SK-N-SH treated with all-trans-retinoic acid at 6 μM for 48 hours (cell line): ENCODE measurements around the gene CAND1.

ENCODE experiments used
- ATAC-seq: fragments of 200-7000 bp; cut with Tn5 transposase; 3 replicates; pipeline ENCODE4 v1.9.1; 2020; ENCODE audit warnings: mild to moderate bottlenecking, moderate library complexity
- ARNTL ChIP-seq: fragments of 450-650 bp; formaldehyde crosslinking; IDR thresholded peaks from 2 replicates; pipeline ENCODE4 v1.5.0; 2020; ENCODE audit warnings: low read depth, mild to moderate bottlenecking, moderate library complexity, borderline replicate concordance
- BACH2 ChIP-seq: fragments of 250-450 bp; sonication (Bioruptor Pico); IDR thresholded peaks from 2 replicates; pipeline ENCODE4 v1.9.0; 2021; ENCODE audit warnings: mild to moderate bottlenecking, borderline replicate concordance
- CSDC2 ChIP-seq: fragments of 250-450 bp; sonication (Bioruptor Pico); IDR thresholded peaks from 2 replicates; pipeline ENCODE4 v1.5.0; 2020; ENCODE audit warnings: mild to moderate bottlenecking, moderate library complexity
- CSRNP3 ChIP-seq: fragments of 250-450 bp; sonication (Bioruptor Pico); IDR thresholded peaks from 2 replicates; pipeline ENCODE4 v1.5.1; 2021; ENCODE audit warnings: mild to moderate bottlenecking, moderate library complexity
- ESRRG ChIP-seq: fragments of 250-450 bp; sonication (Bioruptor Pico); IDR thresholded peaks from 2 replicates; pipeline ENCODE4 v1.6.1; 2021; ENCODE audit warnings: mild to moderate bottlenecking
- GLIS3 ChIP-seq: fragments of 250-450 bp; sonication (Bioruptor Pico); IDR thresholded peaks from 2 replicates; pipeline ENCODE4 v1.5.0; 2020; ENCODE audit warnings: mild to moderate bottlenecking, moderate library complexity
- ISL1 ChIP-seq: fragments of 250-450 bp; sonication (Bioruptor Pico); IDR thresholded peaks from 2 replicates; pipeline ENCODE4 v2.1.2; 2022; ENCODE audit warnings: mild to moderate bottlenecking, moderate library complexity
- OSR1 ChIP-seq: fragments of 250-450 bp; sonication (Bioruptor Pico); IDR thresholded peaks from 2 replicates; pipeline ENCODE4 v1.8.0; 2022; ENCODE audit warnings: moderate library complexity, mild to moderate bottlenecking, inconsistent platforms
- PPARA ChIP-seq: fragments of 250-450 bp; sonication (Bioruptor Pico); IDR thresholded peaks from 2 replicates; pipeline ENCODE4 v1.5.0; 2020; ENCODE audit warnings: mild to moderate bottlenecking, borderline replicate concordance
- RARB ChIP-seq: fragments of 250-450 bp; sonication (Bioruptor Pico); IDR thresholded peaks from 2 replicates; pipeline ENCODE4 v1.8.0; 2021; ENCODE audit warnings: mild to moderate bottlenecking, moderate library complexity
- SNAI2 ChIP-seq: fragments of 250-450 bp; sonication (Bioruptor Pico); IDR thresholded peaks from 2 replicates; pipeline ENCODE4 v1.5.0; 2020; ENCODE audit warnings: mild to moderate bottlenecking, moderate library complexity
- TOX ChIP-seq: fragments of 250-450 bp; sonication (Bioruptor Pico); IDR thresholded peaks from 2 replicates; pipeline ENCODE4 v1.8.0; 2021; ENCODE audit warnings: mild to moderate bottlenecking, moderate library complexity, borderline replicate concordance
- TSHZ2 ChIP-seq: fragments of 250-450 bp; sonication (Bioruptor Pico); IDR thresholded peaks from 2 replicates; pipeline ENCODE4 v1.5.0; 2020; ENCODE audit warnings: mild to moderate bottlenecking, moderate library complexity
- ZC3H10 ChIP-seq: fragments of 250-450 bp; sonication (Bioruptor Pico); IDR thresholded peaks from 2 replicates; pipeline ENCODE4 v1.5.1; 2021; ENCODE audit warnings: mild to moderate bottlenecking, moderate library complexity
- ZFP3 ChIP-seq: fragments of 250-450 bp; sonication (Bioruptor Pico); IDR thresholded peaks from 2 replicates; pipeline ENCODE4 v1.5.0; 2020; ENCODE audit warnings: mild to moderate bottlenecking, moderate library complexity
- ZFP30 ChIP-seq: fragments of 450-650 bp; formaldehyde crosslinking; IDR thresholded peaks from 2 replicates; pipeline ENCODE4 v1.5.0; 2022; ENCODE audit warnings: mild to moderate bottlenecking, moderate library complexity
- ZNF565 ChIP-seq: fragments of 450-650 bp; formaldehyde crosslinking; conservative IDR thresholded peaks from 2 replicates; pipeline ENCODE4 v1.5.0; 2020; ENCODE audit warnings: low read depth, mild to moderate bottlenecking, moderate library complexity
- ZNF70 ChIP-seq: fragments of 450-650 bp; formaldehyde crosslinking; IDR thresholded peaks from 2 replicates; pipeline ENCODE4 v1.5.0; 2020; ENCODE audit warnings: mild to moderate bottlenecking, moderate library complexity
- TF ChIP-seq, protein P1 (sequence below): fragments of 250-450 bp; sonication (Bioruptor Pico); IDR thresholded peaks from 2 replicates; pipeline ENCODE4 v1.8.0; 2021; ENCODE audit warnings: low read depth, mild to moderate bottlenecking, moderate library complexity, borderline replicate concordance
- TF ChIP-seq, protein P2 (sequence below): fragments of 250-450 bp; sonication (Bioruptor Pico); IDR thresholded peaks from 2 replicates; pipeline ENCODE4 v1.8.0; 2020; ENCODE audit warnings: mild to moderate bottlenecking, moderate library complexity, borderline replicate concordance
- TF ChIP-seq, protein P3 (sequence below): fragments of 250-450 bp; sonication (Bioruptor Pico); IDR thresholded peaks from 2 replicates; pipeline ENCODE4 v1.5.1; 2020; ENCODE audit warnings: low read depth, mild to moderate bottlenecking, moderate library complexity

CAND1 gene

GRCh38 chr12:67223225-67223624 lies 45.9 kb upstream of the CAND1 start:
- TF ChIP-seq GLIS3 (CRISPR knock-in tag) (no peak), SNAI2 (no peak)
- TF ChIP-seq, protein P1, sequence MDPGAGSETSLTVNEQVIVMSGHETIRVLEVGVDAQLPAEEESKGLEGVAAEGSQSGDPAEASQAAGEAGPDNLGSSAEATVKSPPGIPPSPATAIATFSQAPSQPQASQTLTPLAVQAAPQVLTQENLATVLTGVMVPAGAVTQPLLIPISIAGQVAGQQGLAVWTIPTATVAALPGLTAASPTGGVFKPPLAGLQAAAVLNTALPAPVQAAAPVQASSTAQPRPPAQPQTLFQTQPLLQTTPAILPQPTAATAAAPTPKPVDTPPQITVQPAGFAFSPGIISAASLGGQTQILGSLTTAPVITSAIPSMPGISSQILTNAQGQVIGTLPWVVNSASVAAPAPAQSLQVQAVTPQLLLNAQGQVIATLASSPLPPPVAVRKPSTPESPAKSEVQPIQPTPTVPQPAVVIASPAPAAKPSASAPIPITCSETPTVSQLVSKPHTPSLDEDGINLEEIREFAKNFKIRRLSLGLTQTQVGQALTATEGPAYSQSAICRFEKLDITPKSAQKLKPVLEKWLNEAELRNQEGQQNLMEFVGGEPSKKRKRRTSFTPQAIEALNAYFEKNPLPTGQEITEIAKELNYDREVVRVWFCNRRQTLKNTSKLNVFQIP (CRISPR knock-in tag): no peak
- no peak for ATAC-seq

GRCh38 chr12:67237231-67237630 lies 31.9 kb upstream of the CAND1 start:
- ATAC-seq: no peak
- TF ChIP-seq ARNTL (CRISPR knock-in tag) (no peak), CSRNP3 (CRISPR knock-in tag) (no peak), ISL1 (CRISPR knock-in tag) (no peak), OSR1 (CRISPR knock-in tag) (no peak), TOX (CRISPR knock-in tag) (no peak), ZFP30 (CRISPR knock-in tag) (no peak), PPARA (no peak), TSHZ2 (CRISPR knock-in tag) (no peak), ZNF70 (CRISPR knock-in tag) (no peak), ESRRG (CRISPR knock-in tag) (no peak), ZFP3 (no peak), ZNF565 (CRISPR knock-in tag) (no peak), SNAI2 (no peak), BACH2 (CRISPR knock-in tag) (no peak)

DNA sequence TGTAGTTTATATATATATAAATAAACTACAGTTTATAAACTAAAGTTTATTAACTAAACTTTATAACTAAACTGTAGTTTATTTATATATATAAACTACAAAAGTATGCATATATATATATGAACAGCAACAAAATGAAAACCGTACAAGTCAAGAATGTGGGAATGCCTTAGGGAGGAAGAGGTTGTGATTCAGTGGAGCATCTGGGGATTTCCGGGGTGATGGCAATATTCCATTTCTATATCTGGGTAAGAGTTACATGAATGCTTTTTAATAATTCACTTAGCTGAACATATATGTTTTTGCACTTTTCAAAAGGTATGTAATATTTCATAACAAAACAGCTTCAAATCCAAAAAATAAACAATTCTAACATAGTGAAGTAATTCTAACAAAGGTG lies 30.1 kb upstream of the CAND1 start:
- ATAC-seq: no peak
- TF ChIP-seq, protein P2, sequence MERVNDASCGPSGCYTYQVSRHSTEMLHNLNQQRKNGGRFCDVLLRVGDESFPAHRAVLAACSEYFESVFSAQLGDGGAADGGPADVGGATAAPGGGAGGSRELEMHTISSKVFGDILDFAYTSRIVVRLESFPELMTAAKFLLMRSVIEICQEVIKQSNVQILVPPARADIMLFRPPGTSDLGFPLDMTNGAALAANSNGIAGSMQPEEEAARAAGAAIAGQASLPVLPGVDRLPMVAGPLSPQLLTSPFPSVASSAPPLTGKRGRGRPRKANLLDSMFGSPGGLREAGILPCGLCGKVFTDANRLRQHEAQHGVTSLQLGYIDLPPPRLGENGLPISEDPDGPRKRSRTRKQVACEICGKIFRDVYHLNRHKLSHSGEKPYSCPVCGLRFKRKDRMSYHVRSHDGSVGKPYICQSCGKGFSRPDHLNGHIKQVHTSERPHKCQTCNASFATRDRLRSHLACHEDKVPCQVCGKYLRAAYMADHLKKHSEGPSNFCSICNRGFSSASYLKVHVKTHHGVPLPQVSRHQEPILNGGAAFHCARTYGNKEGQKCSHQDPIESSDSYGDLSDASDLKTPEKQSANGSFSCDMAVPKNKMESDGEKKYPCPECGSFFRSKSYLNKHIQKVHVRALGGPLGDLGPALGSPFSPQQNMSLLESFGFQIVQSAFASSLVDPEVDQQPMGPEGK: no peak
- TF ChIP-seq, protein P3, sequence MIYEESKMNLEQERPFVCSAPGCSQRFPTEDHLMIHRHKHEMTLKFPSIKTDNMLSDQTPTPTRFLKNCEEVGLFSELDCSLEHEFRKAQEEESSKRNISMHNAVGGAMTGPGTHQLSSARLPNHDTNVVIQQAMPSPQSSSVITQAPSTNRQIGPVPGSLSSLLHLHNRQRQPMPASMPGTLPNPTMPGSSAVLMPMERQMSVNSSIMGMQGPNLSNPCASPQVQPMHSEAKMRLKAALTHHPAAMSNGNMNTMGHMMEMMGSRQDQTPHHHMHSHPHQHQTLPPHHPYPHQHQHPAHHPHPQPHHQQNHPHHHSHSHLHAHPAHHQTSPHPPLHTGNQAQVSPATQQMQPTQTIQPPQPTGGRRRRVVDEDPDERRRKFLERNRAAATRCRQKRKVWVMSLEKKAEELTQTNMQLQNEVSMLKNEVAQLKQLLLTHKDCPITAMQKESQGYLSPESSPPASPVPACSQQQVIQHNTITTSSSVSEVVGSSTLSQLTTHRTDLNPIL (CRISPR knock-in tag): no peak
- TF ChIP-seq RARB (CRISPR knock-in tag) (no peak), CSDC2 (CRISPR knock-in tag) (no peak), ZC3H10 (no peak), ZNF565 (CRISPR knock-in tag) (no peak), CSRNP3 (CRISPR knock-in tag) (no peak), ZFP3 (no peak), GLIS3 (CRISPR knock-in tag) (no peak), ZNF70 (CRISPR knock-in tag) (no peak), BACH2 (CRISPR knock-in tag) (no peak), PPARA (no peak), SNAI2 (no peak)
- TF ChIP-seq, protein P1 (CRISPR knock-in tag): no peak
